Panc1 (cell line): Measurements from ENCODE around the gene CASQ1. TPM values are rescaled to one million over a fixed set of nuclear protein-coding genes. Genes with fewer than 3 reads are reported as not detected.

Experiments used
- ATAC-seq: fragments of 200-7000 bp; cut with Tn5 transposase; 2 replicates; pipeline ENCODE4 v1.9.1; 2020; ENCODE audit warnings: mild to moderate bottlenecking, moderate library complexity
- BruUV-seq: library from RNA; stranded (reverse); fragments of 400-500 nt; replicated peaks from 2 replicates; lab custom pipeline; 2021; lab: Mats Ljungman, UMichigan
- CTCF ChIA-PET: fragments of 300-600 bp; sonication (Branson Sonifier 250); formaldehyde crosslinking; loops from one replicate; lab custom pipeline; 2022; ENCODE audit warnings: antibody characterized with exemption; lab: Charles Lee
- POLR2A ChIA-PET: fragments of 300-600 bp; sonication (Branson Sonifier 250); formaldehyde crosslinking; loops from one replicate; lab custom pipeline; 2022; ENCODE audit warnings: antibody characterized with exemption; lab: Charles Lee
- DNase-seq: peaks from one replicate; pipeline ENCODE4 v3.0.0-alpha.2; 2010; ENCODE audit warnings: low read depth, low spot score
- H3K27ac ChIP-seq: 2 replicates; pipeline ENCODE4 v1.5.1; 2011; ENCODE audit warnings: mild to moderate bottlenecking, low read length, inconsistent platforms
- H3K27me3 ChIP-seq: fragments of 200-500 bp; sonication (Bioruptor generic); 2 replicates; pipeline ENCODE4 v1.6.0; 2014; ENCODE audit warnings: low read length, inconsistent platforms; ENCODE audit not compliant: control insufficient read depth, insufficient read depth
- H3K36me3 ChIP-seq: fragments of 200-500 bp; sonication (Bioruptor generic); 2 replicates; pipeline ENCODE4 v1.5.1; 2014; ENCODE audit warnings: inconsistent platforms, mild to moderate bottlenecking, low read length, moderate library complexity; ENCODE audit not compliant: control insufficient read depth, insufficient read depth
- H3K4me1 ChIP-seq: 2 replicates; pipeline ENCODE4 v1.5.1; 2011; ENCODE audit warnings: inconsistent platforms, mild to moderate bottlenecking, low read length, moderate library complexity; ENCODE audit not compliant: control insufficient read depth, insufficient read depth
- H3K4me3 ChIP-seq, 2 experiments: 2 replicates each; pipeline ENCODE4 v1.5.1; 2011 to 2012; ENCODE audit warnings: low read depth in 2 of 2, low read length in 2 of 2, mild to moderate bottlenecking in 2 of 2, inconsistent platforms in 1 of 2, moderate library complexity in 1 of 2
- H3K9me3 ChIP-seq: fragments of 200-500 bp; sonication (Bioruptor generic); 2 replicates; pipeline ENCODE4 v1.5.1; 2014; ENCODE audit warnings: low read depth, mild to moderate bottlenecking, inconsistent platforms, low read length, moderate library complexity; ENCODE audit not compliant: control insufficient read depth, insufficient read depth
- POLR2AphosphoS5 ChIP-seq: IDR thresholded peaks from 2 replicates; pipeline ENCODE4 v1.6.1; 2012; ENCODE audit warnings: mild to moderate bottlenecking, low read depth, low read length, moderate library complexity
- SIN3A ChIP-seq: IDR thresholded peaks from 2 replicates; pipeline ENCODE4 v1.6.1; 2012; ENCODE audit warnings: low read depth, mild to moderate bottlenecking, low read length, moderate library complexity, borderline replicate concordance; ENCODE audit not compliant: insufficient read depth
- TCF7L2 ChIP-seq: IDR thresholded peaks from 2 replicates; pipeline ENCODE4 v1.6.1; 2011; ENCODE audit warnings: mild to moderate bottlenecking, low read depth, low read length, inconsistent platforms
- in situ Hi-C: cut with HindIII; loops from 2 replicates; pipeline ENCODE4 v1.10.0; 2016; ENCODE audit warnings: low sequenced_read_pairs, low pct_unique_long_range_greater_than_20kb
- intact Hi-C: fragments of 100-400 bp; cut with micrococcal nuclease; formaldehyde crosslinking; loops from one replicate; pipeline ENCODE4 v1.10.0; 2022; ENCODE audit not compliant: unreplicated experiment
- total RNA-seq: library from RNA; stranded (reverse); gene quantifications from one replicate; pipeline ENCODE4 v1.2.1, GENCODE V29; 2021; ENCODE audit not compliant: unreplicated experiment
- TF ChIP-seq, protein P1 (sequence below), 2 experiments: IDR thresholded peaks; 2 replicates each; pipeline ENCODE4 v1.6.1; 2011 to 2012; ENCODE audit warnings: low read depth in 2 of 2, control low read depth in 1 of 2, low read length in 1 of 2, mild to moderate bottlenecking in 1 of 2, moderate library complexity in 1 of 2; ENCODE audit not compliant: insufficient read depth in 1 of 2
- TF ChIP-seq, protein P2 (sequence below): fragments of 450-650 bp; IDR thresholded peaks from 2 replicates; pipeline ENCODE4 v1.5.1; 2017; ENCODE audit warnings: mild to moderate bottlenecking

Gene CASQ1
- total RNA-seq, 1 experiment from 2014 or later: not detected

- peaks cover 7% of the 10 kb centered on the region; the same call in 1 of the 2 replicates for H3K4me1 ChIP-seq
- DNase-seq (no peak), ATAC-seq (no peak)
- in situ Hi-C loops (no loop called here), intact Hi-C loops (loop anchor here (1.0 to 10.0 kb wide), 4 partner anchors 24 to 97 kb away; no protein-coding TSS in a partner anchor)
- ChIA-PET POLR2A (no interaction called here), CTCF (interaction anchor here (0.5 to 1.1 kb wide), 17 partner anchors 9 to 927 kb away, joined by 3 to 18 read pairs (median 3); no protein-coding TSS in a partner anchor)
- no peaks in the 10 kb centered on the region for H3K27me3 ChIP-seq
- no peak overlapping the region for H3K4me3 ChIP-seq
- TF ChIP-seq TCF7L2 (no peak), POLR2AphosphoS5 (no peak), SIN3A (no peak)
- TF ChIP-seq, protein P1, sequence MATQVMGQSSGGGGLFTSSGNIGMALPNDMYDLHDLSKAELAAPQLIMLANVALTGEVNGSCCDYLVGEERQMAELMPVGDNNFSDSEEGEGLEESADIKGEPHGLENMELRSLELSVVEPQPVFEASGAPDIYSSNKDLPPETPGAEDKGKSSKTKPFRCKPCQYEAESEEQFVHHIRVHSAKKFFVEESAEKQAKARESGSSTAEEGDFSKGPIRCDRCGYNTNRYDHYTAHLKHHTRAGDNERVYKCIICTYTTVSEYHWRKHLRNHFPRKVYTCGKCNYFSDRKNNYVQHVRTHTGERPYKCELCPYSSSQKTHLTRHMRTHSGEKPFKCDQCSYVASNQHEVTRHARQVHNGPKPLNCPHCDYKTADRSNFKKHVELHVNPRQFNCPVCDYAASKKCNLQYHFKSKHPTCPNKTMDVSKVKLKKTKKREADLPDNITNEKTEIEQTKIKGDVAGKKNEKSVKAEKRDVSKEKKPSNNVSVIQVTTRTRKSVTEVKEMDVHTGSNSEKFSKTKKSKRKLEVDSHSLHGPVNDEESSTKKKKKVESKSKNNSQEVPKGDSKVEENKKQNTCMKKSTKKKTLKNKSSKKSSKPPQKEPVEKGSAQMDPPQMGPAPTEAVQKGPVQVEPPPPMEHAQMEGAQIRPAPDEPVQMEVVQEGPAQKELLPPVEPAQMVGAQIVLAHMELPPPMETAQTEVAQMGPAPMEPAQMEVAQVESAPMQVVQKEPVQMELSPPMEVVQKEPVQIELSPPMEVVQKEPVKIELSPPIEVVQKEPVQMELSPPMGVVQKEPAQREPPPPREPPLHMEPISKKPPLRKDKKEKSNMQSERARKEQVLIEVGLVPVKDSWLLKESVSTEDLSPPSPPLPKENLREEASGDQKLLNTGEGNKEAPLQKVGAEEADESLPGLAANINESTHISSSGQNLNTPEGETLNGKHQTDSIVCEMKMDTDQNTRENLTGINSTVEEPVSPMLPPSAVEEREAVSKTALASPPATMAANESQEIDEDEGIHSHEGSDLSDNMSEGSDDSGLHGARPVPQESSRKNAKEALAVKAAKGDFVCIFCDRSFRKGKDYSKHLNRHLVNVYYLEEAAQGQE (IDR thresholded peaks at IDR 0.05; ENCODE audit: insufficient read depth in 1 of 2, low read depth in 2 of 2, low read length in 1 of 2): no peak
- TF ChIP-seq, protein P2, sequence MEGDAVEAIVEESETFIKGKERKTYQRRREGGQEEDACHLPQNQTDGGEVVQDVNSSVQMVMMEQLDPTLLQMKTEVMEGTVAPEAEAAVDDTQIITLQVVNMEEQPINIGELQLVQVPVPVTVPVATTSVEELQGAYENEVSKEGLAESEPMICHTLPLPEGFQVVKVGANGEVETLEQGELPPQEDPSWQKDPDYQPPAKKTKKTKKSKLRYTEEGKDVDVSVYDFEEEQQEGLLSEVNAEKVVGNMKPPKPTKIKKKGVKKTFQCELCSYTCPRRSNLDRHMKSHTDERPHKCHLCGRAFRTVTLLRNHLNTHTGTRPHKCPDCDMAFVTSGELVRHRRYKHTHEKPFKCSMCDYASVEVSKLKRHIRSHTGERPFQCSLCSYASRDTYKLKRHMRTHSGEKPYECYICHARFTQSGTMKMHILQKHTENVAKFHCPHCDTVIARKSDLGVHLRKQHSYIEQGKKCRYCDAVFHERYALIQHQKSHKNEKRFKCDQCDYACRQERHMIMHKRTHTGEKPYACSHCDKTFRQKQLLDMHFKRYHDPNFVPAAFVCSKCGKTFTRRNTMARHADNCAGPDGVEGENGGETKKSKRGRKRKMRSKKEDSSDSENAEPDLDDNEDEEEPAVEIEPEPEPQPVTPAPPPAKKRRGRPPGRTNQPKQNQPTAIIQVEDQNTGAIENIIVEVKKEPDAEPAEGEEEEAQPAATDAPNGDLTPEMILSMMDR: no peak
- H3K36me3 ChIP-seq: no peaks in the 10 kb centered on the region
- no peak overlapping the region for H3K27ac ChIP-seq
- BruUV-seq: no TSS peak
- no peaks in the 10 kb centered on the region for H3K9me3 ChIP-seq
Observed at GRCh38 chr1:160193832-160194736, 3.7 kb downstream of the CASQ1 start.

DNA sequence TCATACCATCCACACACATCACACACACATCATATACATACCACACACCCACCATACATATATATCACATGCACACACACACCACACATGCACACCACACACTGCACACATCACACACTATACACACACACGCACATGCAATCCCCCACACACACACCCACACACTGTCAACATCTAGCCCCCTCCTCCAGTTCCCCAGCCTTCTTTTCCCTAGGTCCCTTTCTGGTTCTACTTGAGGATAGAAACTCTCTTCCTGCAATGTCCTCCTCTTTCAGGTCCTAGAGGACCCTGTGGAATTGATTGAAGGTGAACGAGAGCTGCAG is 4.3 kb downstream of the CASQ1 start:
- no peak for DNase-seq
- ChIA-PET POLR2A (no interaction called here), CTCF (interaction anchor here (0.7 kb wide), 1 partner anchor 36 kb away, joined by 4 read pairs; no protein-coding TSS in a partner anchor)
- in situ Hi-C loops: no loop called here
- H3K4me3 ChIP-seq: no peak overlapping the region
- BruUV-seq: no TSS peak
- peaks cover 7% of the 10 kb centered on the region; the same call in 1 of the 2 replicates for H3K4me1 ChIP-seq
- no peak overlapping the region for H3K27ac ChIP-seq
- no peaks in the 10 kb centered on the region for H3K36me3 ChIP-seq
- TF ChIP-seq SIN3A: no peak
- TF ChIP-seq, protein P1 (IDR thresholded peaks at IDR 0.05; ENCODE audit: insufficient read depth in 1 of 2, low read depth in 2 of 2, low read length in 1 of 2): no peak
- TF ChIP-seq POLR2AphosphoS5: no peak
- TF ChIP-seq TCF7L2: no peak
- TF ChIP-seq, protein P2: no peak
- H3K9me3 ChIP-seq: no peaks in the 10 kb centered on the region
- ATAC-seq: no peak
- intact Hi-C loops: loop anchor here (10.0 kb wide), 1 partner anchor 90 kb away; no protein-coding TSS in a partner anchor
- H3K27me3 ChIP-seq: no peaks in the 10 kb centered on the region
